GM12878 (cell line): ENCODE results near the gene PTRH2.

Source experiments
- BHLHE40 ChIP-seq, 2 experiments: fragments of 450-650 bp in 1 of 2; IDR thresholded peaks; 2 replicates each; pipeline ENCODE4 v1.6.1; 2011 to 2017; ENCODE audit warnings: low read depth in 2 of 2, borderline replicate concordance in 1 of 2, improper control_type of control experiment in 1 of 2, low read length in 1 of 2, mild to moderate bottlenecking in 1 of 2
- FOXK2 ChIP-seq: fragments of 450-650 bp; IDR thresholded peaks from 2 replicates; pipeline ENCODE4 v1.6.1; 2017; ENCODE audit warnings: mild to moderate bottlenecking, moderate library complexity
- SREBF1 ChIP-seq: IDR thresholded peaks from 2 replicates; pipeline ENCODE4 v1.6.1; 2012; ENCODE audit warnings: mild to moderate bottlenecking, low read length
- SUZ12 ChIP-seq: fragments of 200-600 bp; sonication (generic); IDR thresholded peaks from one replicate; pipeline ENCODE4 v1.6.1; 2018; ENCODE audit warnings: antibody characterized with exemption, mild to moderate bottlenecking; ENCODE audit not compliant: unreplicated experiment
- TCF3 ChIP-seq: IDR thresholded peaks from 2 replicates; pipeline ENCODE4 v1.6.1; 2012; ENCODE audit warnings: low read depth, mild to moderate bottlenecking, low read length, borderline replicate concordance; ENCODE audit not compliant: insufficient read depth
- TF ChIP-seq, protein P1 (sequence below), 3 experiments: IDR thresholded peaks in 2 of 3; conservative IDR thresholded peaks in 1 of 3; 2 replicates each; pipeline ENCODE4 v1.5.1; 2011; ENCODE audit warnings: low read depth in 3 of 3, low read length in 3 of 3, mild to moderate bottlenecking in 3 of 3, control low read depth in 2 of 3, moderate library complexity in 2 of 3, inconsistent platforms in 1 of 3, mixed read lengths in 1 of 3; ENCODE audit not compliant: control insufficient read depth in 2 of 3, insufficient read depth in 1 of 3; ENCODE audit errors: extremely low read depth in 1 of 3
- TF ChIP-seq, protein P2 (sequence below): IDR thresholded peaks from 2 replicates; pipeline ENCODE4 v1.6.1; 2012; ENCODE audit warnings: low read depth, low read length, improper control_type of control experiment

DNA sequence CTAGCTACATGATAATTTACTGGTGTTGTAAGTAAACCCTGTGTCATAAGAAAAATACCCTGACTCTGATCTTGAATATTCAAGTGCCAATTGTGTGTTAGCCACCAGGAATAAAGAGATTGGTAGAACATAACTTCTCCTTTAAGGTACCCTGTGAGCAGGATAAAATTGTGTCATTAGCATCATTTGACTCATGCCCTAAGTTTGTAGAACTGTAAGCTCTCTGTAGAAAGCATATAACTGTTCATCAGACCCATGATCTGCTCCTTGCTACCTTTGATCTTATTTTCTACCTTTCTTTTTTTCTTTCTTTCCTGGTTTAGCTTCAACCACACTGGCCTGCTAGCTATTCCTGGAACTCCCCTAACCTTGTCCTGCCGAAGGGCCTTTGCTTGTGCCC is 35.8 kb downstream of the PTRH2 start:
- TF ChIP-seq BHLHE40 (IDR thresholded peaks at IDR 0.05; ENCODE audit: borderline replicate concordance in 1 of 2, low read depth in 2 of 2, low read length in 1 of 2), result no peak
- TF ChIP-seq, protein P1, sequence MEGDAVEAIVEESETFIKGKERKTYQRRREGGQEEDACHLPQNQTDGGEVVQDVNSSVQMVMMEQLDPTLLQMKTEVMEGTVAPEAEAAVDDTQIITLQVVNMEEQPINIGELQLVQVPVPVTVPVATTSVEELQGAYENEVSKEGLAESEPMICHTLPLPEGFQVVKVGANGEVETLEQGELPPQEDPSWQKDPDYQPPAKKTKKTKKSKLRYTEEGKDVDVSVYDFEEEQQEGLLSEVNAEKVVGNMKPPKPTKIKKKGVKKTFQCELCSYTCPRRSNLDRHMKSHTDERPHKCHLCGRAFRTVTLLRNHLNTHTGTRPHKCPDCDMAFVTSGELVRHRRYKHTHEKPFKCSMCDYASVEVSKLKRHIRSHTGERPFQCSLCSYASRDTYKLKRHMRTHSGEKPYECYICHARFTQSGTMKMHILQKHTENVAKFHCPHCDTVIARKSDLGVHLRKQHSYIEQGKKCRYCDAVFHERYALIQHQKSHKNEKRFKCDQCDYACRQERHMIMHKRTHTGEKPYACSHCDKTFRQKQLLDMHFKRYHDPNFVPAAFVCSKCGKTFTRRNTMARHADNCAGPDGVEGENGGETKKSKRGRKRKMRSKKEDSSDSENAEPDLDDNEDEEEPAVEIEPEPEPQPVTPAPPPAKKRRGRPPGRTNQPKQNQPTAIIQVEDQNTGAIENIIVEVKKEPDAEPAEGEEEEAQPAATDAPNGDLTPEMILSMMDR (IDR thresholded peaks at IDR 0.05 in 2 of 3, conservative IDR thresholded peaks at IDR 0.05 in 1 of 3; ENCODE audit: control insufficient read depth in 2 of 3, extremely low read depth in 1 of 3, insufficient read depth in 1 of 3, low read depth in 3 of 3, low read length in 3 of 3), result no peak
- TF ChIP-seq, protein P2, sequence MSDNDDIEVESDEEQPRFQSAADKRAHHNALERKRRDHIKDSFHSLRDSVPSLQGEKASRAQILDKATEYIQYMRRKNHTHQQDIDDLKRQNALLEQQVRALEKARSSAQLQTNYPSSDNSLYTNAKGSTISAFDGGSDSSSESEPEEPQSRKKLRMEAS, result no peak
- no peak for TF ChIP-seq FOXK2
- TF ChIP-seq SUZ12, result no peak
- no peak for TF ChIP-seq SREBF1
- TF ChIP-seq TCF3, result no peak
